CD4-positive, alpha-beta T cell treated with Interferon alpha-2 for 1 hour (primary cell): ENCODE results near the gene KDM4C.

ENCODE experiments used
- DNase-seq, 2 donors: peaks; one replicate each; pipeline ENCODE4 v3.0.0-alpha.2; 2020 to 2022

Gene KDM4C

DNA sequence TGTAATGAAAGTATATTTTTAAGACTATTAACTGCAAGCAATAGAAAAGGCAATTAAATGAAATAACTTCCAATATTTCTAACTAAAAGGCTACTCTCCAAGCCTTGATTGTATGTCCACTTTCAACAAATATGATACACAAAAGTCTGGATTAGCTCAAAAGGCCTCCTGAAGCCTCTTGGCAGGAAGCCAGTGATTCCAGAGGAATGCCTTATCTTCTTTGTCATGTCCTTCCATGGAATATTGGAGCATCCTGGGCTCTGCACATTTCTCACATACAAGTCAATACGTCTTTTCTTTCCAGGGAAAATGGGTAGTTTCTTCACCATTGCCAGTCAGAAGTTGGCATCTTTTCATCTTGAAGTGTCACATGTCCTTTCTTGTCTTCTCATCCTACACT lies 357.8 kb downstream of the KDM4C start:
- DNase-seq = no peak

DNA sequence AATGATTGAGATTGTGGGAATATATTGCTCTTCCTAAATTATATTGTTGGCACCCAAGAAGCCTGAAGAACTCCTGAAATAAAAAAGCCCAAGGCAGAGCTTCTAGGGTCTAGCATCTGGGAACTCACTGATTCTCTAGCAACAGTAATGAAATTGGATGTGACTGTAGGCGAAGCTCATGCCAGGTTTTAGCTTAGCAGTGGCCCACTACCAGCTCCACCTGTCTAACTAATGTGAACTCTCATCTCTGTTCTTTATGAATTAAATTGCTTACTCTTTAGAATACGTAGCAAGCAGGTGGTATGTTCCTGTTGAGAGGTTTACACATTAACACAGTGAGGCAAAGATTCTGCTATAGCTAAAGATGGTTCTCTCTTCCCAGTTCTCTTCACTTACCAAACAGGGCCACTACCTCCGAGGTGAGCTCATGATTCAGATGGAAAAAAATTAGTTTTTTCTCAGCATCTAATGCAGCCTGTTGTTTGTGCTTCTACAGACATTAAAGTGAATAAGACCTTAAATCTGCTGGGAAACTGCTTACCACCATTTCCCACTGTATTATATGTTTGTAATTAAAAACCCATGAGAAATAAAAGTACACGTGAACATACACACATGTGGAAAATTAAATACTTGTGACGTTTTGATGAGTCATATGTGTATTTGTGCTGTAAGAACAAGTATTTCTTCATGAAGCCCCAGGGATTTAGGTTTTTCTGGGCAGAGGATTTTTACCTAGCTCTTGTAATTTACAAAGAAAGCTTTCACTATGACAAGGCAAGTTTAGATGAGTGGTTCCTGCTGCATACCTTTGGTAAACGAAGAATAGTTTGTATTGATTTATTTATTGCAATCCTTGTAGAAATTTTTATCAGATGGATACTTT lies 360.1 kb downstream of the KDM4C start:
- DNase-seq = no peak

DNA sequence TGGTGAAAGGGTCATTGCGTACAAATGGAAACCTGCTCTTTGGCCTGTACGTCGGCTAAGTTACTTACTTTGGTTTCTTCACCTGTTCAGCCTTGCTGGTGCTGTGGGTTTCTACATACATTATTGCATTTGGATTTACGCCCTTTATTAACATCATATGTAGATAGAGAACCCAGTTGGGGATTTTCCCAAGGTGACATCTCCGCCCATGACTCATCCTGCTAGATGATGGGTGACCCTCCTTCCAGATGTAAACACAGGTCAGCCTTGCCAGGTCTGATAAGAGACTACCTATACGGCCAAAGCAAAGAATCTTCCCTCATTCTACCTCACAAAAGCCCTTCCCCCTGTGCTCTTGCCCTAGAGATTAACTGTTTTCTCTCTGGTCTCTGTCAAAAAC lies 360.9 kb downstream of the KDM4C start:
- DNase-seq = no peak

DNA sequence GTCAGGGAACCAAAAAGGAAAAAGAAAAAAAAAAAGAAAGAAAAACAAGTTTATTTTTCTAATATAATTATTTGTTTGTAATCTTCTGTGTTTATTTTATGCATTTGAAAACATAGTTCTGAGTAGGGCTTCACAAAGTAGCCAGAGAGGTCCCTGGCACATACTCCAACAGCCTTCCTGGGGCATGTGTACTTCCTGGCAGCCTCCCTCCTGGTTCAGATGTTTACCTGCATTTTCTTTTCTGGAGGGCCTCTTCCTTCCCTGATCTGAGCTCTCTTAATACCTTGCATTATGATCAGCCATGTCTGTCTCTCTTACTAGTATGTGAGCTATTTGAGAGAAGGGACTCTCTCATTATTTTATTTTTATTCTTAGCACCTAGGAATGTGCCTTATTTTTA lies 361.8 kb downstream of the KDM4C start:
- no peak for DNase-seq

DNA sequence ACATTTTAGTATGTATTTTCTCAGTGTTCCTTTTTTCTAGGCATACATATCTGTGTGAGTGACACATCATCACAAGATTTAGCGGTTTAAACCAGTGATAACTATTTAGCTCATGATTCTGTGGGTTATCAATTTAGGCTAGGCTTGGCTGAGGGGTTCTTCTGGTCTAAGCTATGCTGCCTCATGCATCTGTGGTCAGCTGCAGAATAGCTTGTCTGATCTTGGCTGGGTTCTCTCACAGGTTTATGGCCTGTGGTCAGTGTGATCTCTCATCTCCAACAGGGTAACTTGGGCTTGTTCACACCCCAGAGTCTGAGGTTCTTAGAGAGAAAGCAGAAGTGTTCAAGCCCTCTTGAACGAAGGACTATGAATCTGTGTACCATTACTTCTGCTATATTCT lies 363.3 kb downstream of the KDM4C start:
- peak; percentile 1 to 9 for DNase-seq

DNA sequence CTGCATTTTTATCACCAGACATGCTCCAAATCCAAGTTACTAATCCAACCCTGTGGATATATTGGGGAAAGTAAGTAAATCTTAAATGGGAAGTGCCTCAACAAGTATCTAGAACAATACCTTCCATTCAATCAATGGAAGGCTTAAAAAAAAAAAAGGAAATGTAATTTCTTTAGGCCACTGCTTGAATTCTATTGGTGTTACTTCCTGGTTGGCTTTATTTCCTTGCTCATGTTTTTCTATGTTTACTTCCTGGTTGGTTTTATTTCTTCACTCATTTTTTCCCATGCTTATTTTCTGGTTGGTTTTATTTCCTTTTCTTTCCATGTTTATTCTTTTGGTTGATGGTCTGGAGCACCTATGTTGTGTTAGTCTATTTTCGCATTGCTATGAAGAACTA lies 363.9 kb downstream of the KDM4C start:
- no peak for DNase-seq

DNA sequence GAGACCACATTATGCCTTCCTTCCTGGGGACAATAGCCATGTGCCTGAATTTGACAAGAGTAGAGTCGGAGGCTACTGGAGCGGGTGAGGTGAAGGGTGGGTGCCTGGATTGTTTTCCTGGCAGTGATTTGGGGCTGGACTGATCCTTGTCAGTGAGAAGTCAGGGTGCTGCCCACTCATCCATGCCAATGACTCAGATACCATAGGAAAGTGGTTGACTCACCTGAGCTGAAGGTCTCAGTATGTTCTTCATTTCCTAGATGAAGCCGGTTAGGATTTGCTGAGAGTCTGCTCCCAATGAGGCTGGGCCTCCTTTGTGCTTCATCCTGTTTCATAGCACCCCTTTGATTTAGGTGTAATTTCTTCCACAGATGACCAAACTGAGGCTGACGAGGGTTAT lies 366.0 kb downstream of the KDM4C start:
- no peak for DNase-seq

DNA sequence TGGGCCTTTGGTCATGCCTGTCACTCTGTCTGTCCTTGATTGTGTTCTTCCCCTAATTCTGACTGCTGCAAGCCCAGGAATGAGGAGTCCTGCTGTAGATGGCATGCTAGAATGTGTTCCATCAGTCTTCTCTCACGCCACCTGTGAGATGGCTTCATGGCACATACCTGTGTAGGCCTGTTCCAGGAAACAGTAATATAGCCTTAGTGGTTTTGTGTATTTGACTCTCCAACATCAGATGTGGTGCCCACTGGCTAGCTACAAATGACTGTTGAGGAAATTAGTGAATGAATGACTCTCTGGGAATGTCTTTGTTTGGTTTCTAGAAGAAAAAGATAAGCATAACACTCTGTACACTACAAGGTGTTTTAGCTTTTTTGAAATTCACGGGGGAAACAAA lies 367.5 kb downstream of the KDM4C start:
- DNase-seq = no peak

DNA sequence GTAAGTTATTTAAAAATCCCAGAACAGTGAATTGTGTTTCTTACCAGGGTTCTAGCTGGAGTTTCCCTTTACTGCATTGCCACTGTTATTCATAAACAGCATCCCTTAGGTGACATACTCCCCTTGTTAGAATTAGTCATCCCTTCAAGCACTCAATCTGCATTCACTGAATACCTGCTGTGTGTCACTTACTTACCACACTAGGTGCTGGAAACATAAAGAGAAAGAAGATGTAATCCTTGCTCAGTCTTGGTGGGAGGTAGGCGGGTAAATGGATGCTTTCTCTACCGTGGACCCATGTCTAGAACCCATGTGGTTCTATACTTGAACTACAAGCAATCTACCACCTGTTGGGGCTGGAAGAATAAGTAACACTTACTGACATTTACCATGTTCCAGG lies 371.6 kb downstream of the KDM4C start:
- DNase-seq = no peak

DNA sequence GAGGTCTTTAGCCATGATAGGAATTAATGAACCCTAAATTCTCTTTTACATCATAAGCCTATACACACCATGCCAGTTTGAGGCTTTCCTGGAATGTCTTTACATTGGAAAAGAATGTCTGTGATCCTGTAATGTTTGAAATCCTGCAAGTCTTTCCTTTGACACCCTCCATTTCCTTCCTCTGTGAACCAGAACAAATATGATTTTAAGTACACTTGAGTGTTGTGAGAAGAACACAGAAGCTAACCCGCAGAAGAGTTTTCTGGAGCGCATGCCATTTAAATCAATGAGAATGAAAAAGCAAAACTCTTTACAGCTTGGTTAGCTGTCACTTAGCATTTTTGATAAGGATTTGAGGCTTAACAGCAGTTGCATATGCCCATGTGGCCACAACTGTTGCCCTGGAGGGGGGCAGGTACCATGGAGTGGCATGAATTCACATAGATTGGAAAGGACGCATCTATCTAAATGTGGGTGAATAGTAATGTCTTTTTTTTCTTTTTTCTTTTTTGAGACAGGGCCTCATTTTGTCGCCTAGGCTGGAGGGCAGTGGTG lies 372.6 kb downstream of the KDM4C start:
- no peak for DNase-seq

DNA sequence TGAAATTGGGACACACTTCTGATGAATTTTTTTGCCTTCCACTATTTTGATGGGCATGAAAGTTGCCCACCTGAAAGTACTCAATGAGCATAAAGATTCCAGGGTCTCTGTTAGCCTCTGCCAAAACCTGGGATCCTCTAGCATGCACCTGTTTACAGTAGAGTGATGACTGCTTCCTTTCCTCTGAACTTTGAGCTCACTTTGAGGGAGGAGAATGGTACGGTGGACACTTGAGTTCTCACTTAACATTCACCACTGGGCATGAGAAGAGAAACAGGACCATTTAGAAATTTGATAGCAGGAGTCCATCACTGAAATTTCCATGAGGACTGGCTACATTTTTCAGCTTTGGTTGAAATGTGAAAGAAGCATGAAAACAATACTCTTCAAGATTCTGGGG lies 374.8 kb downstream of the KDM4C start:
- no peak for DNase-seq

DNA sequence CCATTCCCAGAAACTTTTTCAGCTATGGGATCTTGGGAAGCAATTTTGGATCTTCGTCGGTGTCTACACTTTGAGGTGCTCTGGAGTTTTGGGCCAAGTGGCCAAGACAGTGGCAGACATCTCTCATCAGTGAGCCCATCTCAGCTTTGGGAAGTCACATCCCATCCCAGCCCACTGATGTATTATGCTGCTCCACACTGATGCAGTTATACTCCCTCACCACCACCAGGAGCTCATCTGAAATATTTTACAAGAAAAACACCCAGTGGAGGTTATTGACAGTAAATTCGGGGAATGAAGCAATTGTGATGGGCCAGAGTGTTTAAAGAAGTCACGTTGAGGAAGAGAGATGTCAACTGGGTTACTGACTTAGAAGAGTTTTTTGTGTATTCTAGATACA lies 378.0 kb downstream of the KDM4C start:
- DNase-seq = no peak

DNA sequence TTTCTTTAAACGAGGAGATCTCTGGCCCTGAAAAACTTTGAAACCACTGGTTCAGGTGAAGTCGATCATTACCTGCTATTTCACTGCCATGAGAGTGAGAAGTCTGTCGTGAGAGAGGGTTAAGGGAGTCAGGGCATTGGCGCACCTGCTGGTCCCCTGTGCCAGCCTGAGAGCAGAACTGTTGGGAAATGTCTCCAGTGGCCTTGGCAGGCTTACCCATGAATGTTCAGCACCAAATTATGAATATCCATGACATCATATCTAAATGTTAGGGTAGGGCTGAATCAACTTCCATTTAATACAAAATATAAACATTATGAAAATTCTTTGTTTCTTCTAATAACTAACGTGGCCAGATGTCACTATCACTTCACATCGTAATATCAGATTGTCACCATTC lies 379.3 kb downstream of the KDM4C start:
- DNase-seq = no peak

DNA sequence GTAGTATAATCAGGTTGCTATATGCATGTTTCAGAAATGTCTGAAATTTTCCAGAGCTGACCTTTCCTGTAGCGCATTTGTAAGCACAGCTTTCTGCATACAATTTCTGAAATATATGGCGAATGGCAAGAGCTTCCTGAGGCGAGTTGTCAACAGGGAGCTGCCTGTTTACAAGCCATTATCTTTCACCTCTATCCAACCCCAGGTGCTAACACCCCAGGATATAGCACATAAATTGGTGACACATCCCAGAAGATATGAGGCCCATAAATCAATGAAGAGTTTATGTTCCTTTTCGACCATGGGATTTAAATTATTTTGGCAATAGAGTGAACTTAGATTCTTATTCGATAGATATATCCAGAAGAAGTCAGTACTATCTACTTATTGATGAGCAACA lies 379.8 kb downstream of the KDM4C start:
- DNase-seq = no peak

DNA sequence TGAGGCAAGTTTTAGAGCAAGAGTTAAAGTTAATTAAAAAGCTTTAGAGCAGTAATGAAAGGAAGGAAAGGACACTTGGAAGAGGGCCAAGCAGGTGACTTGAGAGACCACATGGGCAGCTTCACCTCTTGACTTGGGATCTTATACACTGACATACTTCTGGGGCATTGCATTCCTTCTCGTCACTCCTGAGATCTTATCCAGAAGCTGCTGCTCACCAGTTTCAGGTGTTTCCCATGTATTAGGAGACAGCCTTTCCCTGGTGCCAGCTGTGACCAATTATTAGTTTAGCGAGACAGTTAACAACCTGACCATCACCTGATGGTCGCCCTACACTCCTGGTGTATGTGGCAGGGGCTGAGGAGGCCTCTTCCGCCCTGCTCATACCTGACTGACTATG lies 382.1 kb downstream of the KDM4C start:
- DNase-seq = no peak

DNA sequence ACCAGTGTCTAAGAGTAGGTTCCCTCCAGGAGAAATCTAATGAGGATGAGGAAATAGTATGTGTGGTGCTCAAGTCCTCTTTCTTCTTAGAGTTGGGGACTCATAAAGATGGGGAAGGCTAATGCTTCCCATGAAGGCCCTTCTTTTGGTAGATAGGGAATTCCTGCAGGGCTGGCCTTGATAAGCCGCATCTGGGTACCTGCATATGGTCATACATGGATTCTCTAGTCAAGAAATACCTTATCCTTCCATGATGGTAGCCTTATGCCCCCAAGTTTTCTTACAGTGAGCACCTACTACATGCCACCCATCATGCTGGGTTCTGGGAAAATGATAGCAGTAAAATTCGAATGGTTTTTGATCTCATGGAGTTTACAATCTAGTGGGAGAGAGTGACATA lies 382.6 kb downstream of the KDM4C start:
- DNase-seq = no peak

DNA sequence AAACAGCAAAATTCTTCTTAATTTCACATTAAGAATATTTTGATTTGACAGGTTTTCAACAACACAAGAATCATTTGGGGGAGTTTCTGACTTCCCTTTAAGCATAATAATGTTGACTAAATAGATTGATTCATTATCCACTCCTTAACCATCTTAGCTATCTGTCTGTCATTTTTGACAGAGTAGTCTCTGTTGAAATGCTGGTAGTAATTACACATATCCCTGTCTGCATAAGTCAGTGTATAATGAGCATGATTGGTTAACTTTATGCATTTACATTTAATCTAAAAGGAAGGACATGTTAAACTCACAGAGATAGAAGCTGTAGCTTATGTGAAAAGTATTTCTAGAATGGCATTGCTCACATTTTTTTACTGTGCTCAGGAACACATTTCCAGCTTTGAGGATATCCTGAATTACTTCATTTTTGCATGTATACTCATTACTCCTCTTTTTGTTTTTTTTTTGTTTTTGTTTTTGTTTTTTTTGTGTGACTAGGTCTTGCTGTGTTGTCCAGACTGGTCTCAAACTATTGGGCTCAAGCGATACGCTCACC lies 385.9 kb downstream of the KDM4C start:
- no peak for DNase-seq

DNA sequence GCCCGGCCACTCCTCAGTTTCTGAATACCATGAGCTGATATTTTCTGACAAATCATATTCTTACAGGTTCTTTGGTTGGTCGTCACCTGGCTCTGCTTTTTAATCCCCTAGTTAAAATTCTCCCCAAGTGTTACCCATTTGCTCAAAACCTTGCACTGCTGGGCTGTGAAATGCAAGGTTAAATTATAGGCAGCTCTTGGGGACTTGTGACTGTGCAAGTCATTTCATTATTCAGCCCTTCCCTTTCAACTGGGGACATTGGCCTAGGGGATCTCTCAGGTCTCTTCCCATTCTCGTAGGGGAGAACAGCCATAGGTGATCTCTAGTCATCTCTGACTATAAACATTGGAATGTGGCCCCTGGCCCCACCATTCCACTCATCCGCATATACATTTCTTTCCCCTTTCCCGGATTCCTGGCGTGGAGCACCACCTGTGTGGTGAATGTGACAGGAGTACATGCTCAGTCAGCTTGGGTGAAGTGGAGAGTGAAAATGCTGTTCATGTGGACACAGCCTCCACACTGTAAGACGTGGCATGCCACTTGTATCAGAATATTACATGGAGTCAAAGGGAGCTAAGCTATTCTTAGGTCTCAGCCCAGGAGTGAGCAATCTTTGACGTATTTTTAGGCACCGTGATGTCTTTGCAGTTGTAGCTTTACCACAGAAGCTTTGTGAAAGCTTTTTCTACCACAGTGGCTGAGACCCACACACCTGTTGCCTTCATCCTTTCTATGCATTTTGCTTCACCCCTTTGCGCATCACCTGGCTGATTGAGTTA lies 386.7 kb downstream of the KDM4C start:
- no peak for DNase-seq

DNA sequence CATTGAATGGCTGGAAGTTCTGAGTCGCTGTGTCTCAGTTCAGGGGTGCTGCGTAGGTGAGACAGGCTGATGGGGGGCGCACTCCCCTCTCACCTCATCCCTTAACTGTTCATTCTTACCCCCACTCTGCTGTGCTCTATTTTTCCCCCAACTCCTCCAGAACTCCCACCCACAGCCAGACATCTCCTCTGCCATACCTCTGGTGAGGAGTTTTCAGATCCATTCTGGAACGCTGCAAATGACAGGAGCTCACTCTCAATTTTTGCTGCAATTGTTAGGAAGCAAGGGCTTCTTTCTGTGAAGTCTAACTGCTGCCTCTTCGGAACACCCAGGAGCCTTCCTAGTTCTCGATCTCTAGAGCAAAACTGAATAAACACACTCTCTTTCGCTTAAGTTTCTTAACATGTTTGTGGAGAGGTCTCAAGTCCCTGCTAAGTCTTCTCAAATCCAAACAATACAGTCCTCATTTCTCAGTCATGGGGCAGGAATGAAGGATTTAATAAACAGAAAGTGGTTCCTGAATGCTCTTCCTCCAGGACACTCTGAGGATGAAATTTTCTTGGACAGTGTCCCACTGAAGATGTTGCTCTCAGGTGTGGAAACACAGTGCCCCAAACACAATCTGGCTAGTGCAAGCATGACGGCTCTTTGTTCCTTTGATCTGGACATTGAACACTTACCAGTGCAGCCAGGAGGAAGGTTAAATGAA lies 387.7 kb downstream of the KDM4C start:
- no peak for DNase-seq

DNA sequence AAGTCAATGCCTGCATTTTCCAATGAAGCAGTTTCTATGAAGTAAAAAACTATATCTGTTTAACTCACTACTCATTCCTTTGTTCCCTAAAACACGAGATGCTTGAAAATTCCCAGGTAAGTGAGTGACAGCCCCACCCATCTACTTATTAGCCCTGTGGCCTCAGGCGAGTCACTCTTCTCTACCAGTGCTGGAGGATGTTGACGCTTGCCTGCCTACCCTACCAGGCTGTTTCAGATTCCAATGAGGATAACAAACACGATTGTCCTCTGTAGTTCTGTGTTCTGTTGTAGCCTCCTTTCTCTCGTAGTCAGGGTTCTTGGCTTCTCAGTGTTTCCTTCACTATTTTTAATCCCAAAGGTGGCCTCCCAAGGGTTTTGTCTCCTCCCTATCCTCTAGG lies 388.8 kb downstream of the KDM4C start:
- DNase-seq = no peak

DNA sequence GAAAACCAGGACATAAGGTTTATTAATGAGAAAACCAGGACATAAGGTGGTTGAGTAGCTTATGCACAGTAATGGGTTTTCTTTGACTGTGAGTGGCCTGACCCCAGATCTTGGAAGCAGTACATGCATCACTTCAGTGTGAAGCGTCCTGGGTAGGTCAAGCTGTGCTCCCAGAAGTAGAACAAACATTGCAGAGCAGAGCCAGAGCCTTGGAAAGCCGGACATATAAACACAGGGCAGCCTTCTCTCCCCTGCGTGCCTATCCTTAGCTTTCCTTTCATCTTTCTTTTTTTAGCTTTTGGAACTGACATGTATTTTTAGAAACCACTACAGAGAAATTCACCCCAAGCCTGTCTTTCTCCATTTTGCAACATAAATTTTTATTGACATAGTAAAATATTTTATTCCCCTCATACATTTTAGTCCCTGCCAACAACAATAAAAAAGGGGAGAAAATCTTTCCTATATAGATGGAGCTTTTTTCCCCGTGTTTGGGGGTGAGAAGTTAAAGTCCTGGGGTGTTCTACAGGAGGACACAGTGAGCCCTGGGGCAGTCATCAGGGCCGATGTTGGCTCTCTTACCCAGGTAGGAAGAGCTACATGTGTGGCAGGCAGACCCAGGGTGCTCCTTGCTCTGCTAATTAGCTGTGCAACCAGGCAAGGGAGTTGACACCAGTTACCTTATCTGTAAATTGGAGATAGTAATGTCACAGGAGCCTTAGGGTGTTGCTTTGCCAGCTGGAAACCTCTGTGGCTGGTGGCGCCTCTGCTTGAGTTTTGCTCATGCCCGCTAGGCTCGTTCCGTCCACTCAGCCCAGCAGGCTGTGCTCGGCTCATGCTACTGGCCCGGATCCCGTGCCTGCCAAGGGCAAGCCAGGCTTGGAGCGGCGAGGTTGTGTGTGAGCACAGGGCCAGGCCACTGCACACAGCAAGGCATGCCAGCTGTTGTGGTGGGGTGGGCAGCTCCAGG lies 389.6 kb downstream of the KDM4C start:
- no peak for DNase-seq

DNA sequence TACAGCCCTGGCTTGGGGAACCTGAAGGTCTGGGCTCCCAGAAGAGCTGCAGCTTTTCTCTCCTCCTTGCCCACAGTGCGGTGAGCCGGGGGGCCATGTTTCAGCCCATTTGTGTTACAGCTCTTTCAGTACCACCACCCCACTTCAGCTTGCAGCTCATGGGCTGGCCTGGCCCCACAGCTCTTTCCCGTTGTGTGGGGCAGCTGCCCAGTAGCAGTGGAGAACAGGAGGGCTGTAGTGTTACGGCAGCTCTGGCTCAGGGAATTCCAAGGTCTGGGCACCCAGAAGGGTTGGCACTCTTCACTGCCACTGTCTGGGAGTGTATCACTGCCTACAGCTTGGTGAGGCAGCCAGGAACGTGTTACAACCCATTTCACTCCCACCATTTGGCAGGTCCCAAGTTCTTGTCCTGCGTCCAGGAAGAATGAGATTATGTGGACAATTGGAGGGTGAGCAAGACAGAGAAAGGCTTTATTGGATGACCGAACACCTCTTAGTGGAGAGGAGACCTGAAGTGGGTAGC lies 390.5 kb downstream of the KDM4C start:
- no peak for DNase-seq
